GM19193 (cell line): ENCODE measurements around the gene TMEM59L.

Experiments used
- POLR2A ChIP-seq: IDR thresholded peaks from 4 replicates; pipeline ENCODE4 v1.6.1; 2011; ENCODE audit not compliant: insufficient read depth, insufficient read length; ENCODE audit errors: extremely low read depth

TMEM59L gene

GRCh38 chr19:18604820-18605159 lies 7.9 kb upstream of the TMEM59L start:
- no peak for TF ChIP-seq POLR2A

GRCh38 chr19:18605196-18605545 lies 7.5 kb upstream of the TMEM59L start:
- TF ChIP-seq POLR2A = no peak

DNA sequence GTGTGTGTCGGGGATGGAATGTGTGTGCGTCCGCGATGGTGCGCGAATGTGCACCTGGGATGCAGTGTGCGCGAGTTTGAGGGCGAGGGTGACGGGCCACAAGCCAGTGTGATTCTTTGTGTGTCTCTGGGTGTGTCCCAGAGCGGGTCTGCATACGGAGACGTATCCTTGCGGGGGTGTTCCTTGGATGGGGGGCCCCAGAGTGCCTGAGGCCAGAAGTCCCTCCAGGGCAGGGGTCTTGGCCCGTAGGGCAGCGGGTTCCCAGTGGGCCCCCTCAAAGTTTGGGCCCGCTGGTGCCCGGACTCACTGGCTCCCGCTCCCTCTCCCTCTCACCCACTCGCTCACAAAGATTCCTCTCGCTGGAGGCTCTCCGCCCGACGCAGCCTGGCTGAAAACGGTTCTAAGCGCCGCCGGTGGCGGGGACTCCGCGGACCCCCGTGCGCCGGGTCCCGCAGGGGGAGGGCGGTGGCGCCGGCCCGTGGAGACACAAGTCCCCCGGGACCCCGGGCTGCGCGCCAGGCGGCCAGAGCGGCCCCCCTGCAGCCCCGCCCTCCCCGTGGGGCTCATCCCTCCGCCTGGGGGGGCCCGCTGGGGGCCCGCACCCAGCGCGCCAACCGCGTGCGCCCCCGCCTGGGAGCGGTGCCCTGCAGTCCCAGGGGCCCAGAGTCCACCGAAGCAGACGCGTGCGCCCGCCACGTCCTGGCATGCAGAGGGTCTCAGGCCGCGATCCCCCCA lies 7.0 kb upstream of the TMEM59L start:
- TF ChIP-seq POLR2A = no peak

DNA sequence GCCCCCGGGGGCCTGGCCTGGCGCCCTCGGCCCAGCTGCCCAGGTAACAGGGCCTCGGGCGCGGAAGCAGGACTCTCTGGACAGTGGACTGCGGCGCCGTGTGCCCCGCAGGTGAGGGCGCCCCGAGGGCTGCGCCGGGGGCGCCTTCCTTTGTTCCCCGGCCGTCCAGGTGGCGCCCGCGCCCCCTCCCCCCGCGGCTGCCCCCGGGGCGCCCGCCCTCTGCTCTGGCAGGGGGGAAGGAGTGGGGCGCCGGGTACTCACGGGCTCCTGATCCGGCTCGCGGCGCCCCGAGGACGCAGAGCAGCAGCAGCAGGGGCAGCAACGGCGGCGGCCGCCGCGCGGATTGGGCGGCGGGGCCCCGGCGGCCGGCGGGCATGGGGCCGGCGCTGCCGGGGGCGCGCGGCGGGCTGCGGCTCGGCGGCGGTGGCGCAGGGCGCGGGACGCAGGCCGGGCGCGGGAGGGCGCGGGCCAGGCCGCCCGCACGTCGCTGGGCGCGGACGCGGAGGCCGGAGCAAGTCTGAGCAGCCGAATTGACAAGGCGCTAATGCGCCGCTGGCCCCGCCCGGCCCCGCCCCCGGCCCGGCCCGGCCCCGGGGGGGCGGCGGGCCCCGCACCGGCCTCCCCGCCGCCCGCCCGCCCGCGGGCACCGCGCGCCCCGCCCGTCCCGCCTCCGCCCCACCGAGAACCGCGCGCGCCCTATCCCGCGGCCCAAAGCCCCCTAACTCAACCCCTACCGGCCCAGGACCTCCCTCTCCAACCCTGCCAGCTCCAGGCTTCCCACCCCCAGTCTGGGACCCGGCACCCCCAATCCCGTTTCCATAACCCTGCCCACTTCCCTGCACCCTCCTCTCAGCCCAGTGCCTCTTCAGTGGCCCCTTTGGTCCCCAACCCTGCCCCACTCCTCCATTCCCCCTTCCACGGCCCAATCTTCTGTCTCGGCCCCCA lies 6.1 kb upstream of the TMEM59L start, which contains the start of gene CRLF1:
CRLF1 (minus strand) TSS at position 519 of the 945 bp plus-strand sequence; CDS start at position 376, 143 bp downstream.
- TF ChIP-seq POLR2A = no peak

- no peak for TF ChIP-seq POLR2A
Measured at GRCh38 chr19:18607226-18608101, 5.2 kb upstream of the TMEM59L start.

- no peak for TF ChIP-seq POLR2A
Measured at GRCh38 chr19:18608102-18608804, 4.4 kb upstream of the TMEM59L start.

DNA sequence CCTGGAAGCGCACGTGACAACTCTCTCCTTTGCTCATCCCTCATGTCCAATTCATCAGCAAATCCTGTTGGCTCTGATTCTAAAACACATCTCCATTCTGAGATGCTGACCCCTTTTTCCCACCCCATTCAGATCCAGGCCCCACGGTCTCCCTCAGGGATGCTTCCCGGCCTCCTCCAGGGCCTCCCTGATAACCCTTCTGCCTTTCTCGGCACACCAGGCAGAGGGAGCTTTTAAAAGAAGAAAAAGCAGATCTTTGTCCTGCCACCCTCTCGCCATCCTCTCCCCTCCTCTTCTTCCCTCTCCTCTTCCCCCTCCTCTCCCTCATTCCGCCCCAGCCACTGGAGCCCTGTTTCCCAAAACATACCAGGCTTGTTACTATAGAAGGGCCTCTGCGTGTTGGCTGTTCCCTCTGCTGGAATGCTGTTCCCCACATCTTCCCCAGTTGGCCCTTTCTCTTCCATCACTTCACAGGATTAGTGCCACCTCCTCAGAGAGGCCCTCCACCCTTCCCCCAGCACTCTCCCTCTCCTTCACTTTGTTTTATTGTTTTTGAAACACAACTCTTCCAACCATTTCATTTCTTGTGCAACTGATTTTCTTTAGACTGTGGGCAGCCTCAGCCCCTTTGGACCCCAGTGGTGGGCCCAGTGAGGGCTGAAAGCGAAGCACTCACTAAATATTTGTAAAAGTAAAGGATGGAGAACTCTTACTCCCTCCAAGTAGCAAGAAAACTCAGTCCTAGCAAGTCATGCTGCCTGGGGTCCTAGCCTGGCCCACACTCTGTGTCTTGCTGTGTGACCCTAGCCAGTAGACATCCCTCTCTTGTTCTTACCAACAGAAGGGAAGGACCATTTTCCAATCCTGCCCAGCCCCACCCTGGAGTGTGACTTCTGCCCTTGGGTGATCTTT lies 3.6 kb upstream of the TMEM59L start:
- no peak for TF ChIP-seq POLR2A

- no peak for TF ChIP-seq POLR2A
Measured at GRCh38 chr19:18609717-18610051, 3.0 kb upstream of the TMEM59L start.

- no peak for TF ChIP-seq POLR2A
Measured at GRCh38 chr19:18610245-18610555, 2.5 kb upstream of the TMEM59L start.

DNA sequence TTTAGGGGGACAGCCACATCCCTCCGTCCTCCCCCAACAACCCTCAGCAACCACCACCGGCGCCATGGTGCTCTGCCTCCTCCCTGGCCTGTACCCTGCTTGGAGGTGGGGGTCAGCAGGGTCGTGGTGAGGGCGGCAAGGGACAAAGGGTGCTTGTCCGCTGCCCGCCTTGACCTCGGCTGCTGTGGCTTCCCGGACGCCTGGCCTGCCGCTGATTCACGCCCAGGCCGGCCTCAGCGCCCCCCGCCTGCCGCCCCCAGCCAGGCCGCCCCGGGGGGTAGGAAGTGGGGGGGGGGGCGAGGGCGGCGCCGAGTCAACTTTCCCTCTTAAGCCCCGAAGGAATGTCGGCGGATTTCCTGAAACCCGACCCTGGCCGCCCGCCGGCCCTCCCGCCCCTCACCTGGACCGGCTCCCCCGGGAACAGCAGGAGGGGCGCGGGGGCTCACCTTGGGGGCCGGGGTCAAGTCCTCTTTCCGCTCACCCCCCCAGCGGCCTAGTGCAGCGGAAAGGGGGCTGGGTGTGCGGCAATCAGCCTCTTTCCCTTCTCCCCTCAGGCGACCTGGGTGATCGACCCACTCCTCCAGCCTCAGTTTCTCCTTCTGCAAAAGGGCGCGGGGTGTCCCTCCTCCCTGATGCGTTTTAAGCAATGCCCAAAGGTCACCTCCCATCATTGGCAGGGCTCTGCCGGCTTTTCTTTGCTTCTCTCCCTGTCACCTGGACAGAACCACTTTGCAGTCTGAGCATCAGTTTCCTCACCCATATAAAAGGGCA lies 1.9 kb upstream of the TMEM59L start:
- TF ChIP-seq POLR2A = no peak

- no peak for TF ChIP-seq POLR2A
Measured at GRCh38 chr19:18611327-18612050, 1.2 kb upstream of the TMEM59L start.

GRCh38 chr19:18612051-18612771 lies 459 bp upstream of the TMEM59L start:
- TF ChIP-seq POLR2A = no peak
